WTC11 (cell line): ENCODE measurements around the gene IPPK. TPM values are rescaled to one million over a fixed set of nuclear protein-coding genes. Genes with fewer than 3 reads are reported as not detected.
"Not testable (repeated sequence)": the region's sequence is repeated elsewhere in the genome, so short reads cannot be mapped to it uniquely, and the experiment has no call there.

Experiments used
- ATAC-seq: fragments of 200-7000 bp; cut with Tn5 transposase; 2 replicates; pipeline ENCODE4 v1.10.0; 2021; ENCODE audit warnings: mild to moderate bottlenecking, moderate library complexity
- CTCF ChIA-PET: fragments of 300-600 bp; sonication (Branson Sonifier 250); formaldehyde crosslinking; loops from one replicate; lab custom pipeline; 2021; ENCODE audit warnings: antibody characterized with exemption; lab: Charles Lee
- POLR2A ChIA-PET: fragments of 350-600 bp; sonication (Branson Sonifier 250); formaldehyde crosslinking; loops from one replicate; lab custom pipeline; 2021; ENCODE audit warnings: antibody characterized with exemption; lab: Charles Lee
- DNase-seq: peaks from one replicate; pipeline ENCODE4 v3.0.0; 2021; ENCODE audit warnings: low spot score
- H3K27ac Mint-ChIP-seq: 2 replicates; pipeline ENCODE4 v1.8.0; 2021; ENCODE audit warnings: mixed read lengths
- H3K27me3 Mint-ChIP-seq: 2 replicates; pipeline ENCODE4 v1.8.0; 2021; ENCODE audit warnings: low read depth, mild to moderate bottlenecking, moderate library complexity, mixed read lengths
- H3K36me3 Mint-ChIP-seq: 2 replicates; pipeline ENCODE4 v1.8.0; 2021; ENCODE audit warnings: mixed read lengths
- H3K4me1 Mint-ChIP-seq: 2 replicates; pipeline ENCODE4 v1.8.0; 2022; ENCODE audit warnings: mixed read lengths
- H3K4me3 Mint-ChIP-seq: 2 replicates; pipeline ENCODE4 v1.8.0; 2021; ENCODE audit warnings: mild to moderate bottlenecking, moderate library complexity, mixed read lengths
- H3K9me3 Mint-ChIP-seq: 2 replicates; pipeline ENCODE4 v1.8.0; 2021; ENCODE audit warnings: mixed read lengths
- AFF4 ChIP-seq: sonication (generic); formaldehyde crosslinking; IDR thresholded peaks from 2 replicates; pipeline ENCODE4 v1.8.1; 2023; ENCODE audit warnings: mild to moderate bottlenecking, missing genetic modification reagents, borderline replicate concordance
- ATF3 ChIP-seq: sonication (generic); formaldehyde crosslinking; conservative IDR thresholded peaks from 2 replicates; pipeline ENCODE4 v1.8.1; 2022; ENCODE audit warnings: mild to moderate bottlenecking, missing genetic modification reagents
- CBFB ChIP-seq: sonication (generic); formaldehyde crosslinking; IDR thresholded peaks from 2 replicates; pipeline ENCODE4 v1.8.1; 2022; ENCODE audit warnings: mild to moderate bottlenecking, low read depth, missing genetic modification reagents
- FOXK1 ChIP-seq: sonication (generic); formaldehyde crosslinking; IDR thresholded peaks from 2 replicates; pipeline ENCODE4 v1.8.0; 2022; ENCODE audit warnings: mild to moderate bottlenecking, moderate library complexity, missing genetic modification reagents
- GRHL2 ChIP-seq: fragments of 250-450 bp; sonication (Bioruptor Pico); IDR thresholded peaks from 2 replicates; pipeline ENCODE4 v1.8.0; 2022; ENCODE audit warnings: mild to moderate bottlenecking, moderate library complexity; ENCODE audit not compliant: insufficient replicate concordance, severe bottlenecking
- IRF2 ChIP-seq: sonication (generic); formaldehyde crosslinking; IDR thresholded peaks from 2 replicates; pipeline ENCODE4 v1.8.0; 2022; ENCODE audit warnings: low read depth, missing genetic modification reagents, borderline replicate concordance
- JAZF1 ChIP-seq: fragments of 250-450 bp; sonication (Bioruptor Pico); IDR thresholded peaks from 2 replicates; pipeline ENCODE4 v1.9.0; 2021; ENCODE audit warnings: moderate library complexity, mild to moderate bottlenecking, inconsistent platforms
- KAT7 ChIP-seq: sonication (generic); formaldehyde crosslinking; IDR thresholded peaks from 2 replicates; pipeline ENCODE4 v1.8.1; 2023; ENCODE audit warnings: missing genetic modification reagents, mild to moderate bottlenecking, borderline replicate concordance
- ZNF219 ChIP-seq: sonication (generic); formaldehyde crosslinking; IDR thresholded peaks from 2 replicates; pipeline ENCODE4 v1.8.0; 2023; ENCODE audit warnings: missing genetic modification reagents, mild to moderate bottlenecking, borderline replicate concordance
- ZNF263 ChIP-seq: sonication (generic); formaldehyde crosslinking; IDR thresholded peaks from 2 replicates; pipeline ENCODE4 v1.8.1; 2022; ENCODE audit warnings: low read depth, mild to moderate bottlenecking, moderate library complexity, missing genetic modification reagents
- ZNF396 ChIP-seq: fragments of 250-450 bp; sonication (Bioruptor Pico); IDR thresholded peaks from 2 replicates; pipeline ENCODE4 v1.8.0; 2021; ENCODE audit warnings: mild to moderate bottlenecking, moderate library complexity, borderline replicate concordance
- ZNF423 ChIP-seq: fragments of 250-450 bp; sonication (Bioruptor Pico); IDR thresholded peaks from 2 replicates; pipeline ENCODE4 v2.1.2; 2022; ENCODE audit warnings: mild to moderate bottlenecking, moderate library complexity
- ZNF671 ChIP-seq: fragments of 250-450 bp; sonication (Bioruptor Pico); IDR thresholded peaks from 2 replicates; pipeline ENCODE4 v1.8.0; 2021; ENCODE audit warnings: mild to moderate bottlenecking
- total RNA-seq: library from RNA; stranded (reverse); gene quantifications from 3 replicates; pipeline ENCODE4 v1.2.3, GENCODE V29; 2021
- TF ChIP-seq, protein P1 (sequence below): fragments of 250-450 bp; sonication (Bioruptor Pico); IDR thresholded peaks from 2 replicates; pipeline ENCODE4 v2.1.2; 2022; ENCODE audit warnings: mild to moderate bottlenecking, moderate library complexity
- TF ChIP-seq, protein P2 (sequence below): sonication (generic); formaldehyde crosslinking; IDR thresholded peaks from 2 replicates; pipeline ENCODE4 v1.8.1; 2023; ENCODE audit warnings: mild to moderate bottlenecking, missing genetic modification reagents, moderate library complexity
- TF ChIP-seq, protein P3 (sequence below): sonication (generic); formaldehyde crosslinking; IDR thresholded peaks from 2 replicates; pipeline ENCODE4 v1.8.1; 2023; ENCODE audit warnings: mild to moderate bottlenecking, missing genetic modification reagents
- TF ChIP-seq, protein P4 (sequence below): sonication (generic); formaldehyde crosslinking; IDR thresholded peaks from 2 replicates; pipeline ENCODE4 v1.8.0; 2023; ENCODE audit warnings: missing genetic modification reagents, mild to moderate bottlenecking, borderline replicate concordance

The IPPK gene
- total RNA-seq, 1 experiment from 2014 or later = 8.6 TPM

DNA sequence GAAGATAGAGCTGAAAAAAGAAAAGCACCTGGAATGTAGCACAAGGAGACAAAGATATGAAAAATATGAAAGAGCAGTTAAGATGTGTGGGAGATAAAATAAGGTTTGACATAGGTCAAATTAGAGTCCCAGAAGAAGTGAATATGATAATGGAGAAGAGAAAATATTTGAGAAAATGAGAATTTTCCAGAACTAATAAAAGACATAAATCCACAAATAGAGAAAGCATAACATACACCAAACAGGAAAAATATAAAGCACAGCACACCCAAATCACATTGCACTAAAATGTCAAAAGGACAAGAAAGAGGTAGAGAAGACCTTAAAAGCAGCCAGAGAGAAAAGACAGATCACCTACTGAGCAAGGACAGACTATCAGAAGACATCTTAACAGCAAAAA lies 43.4 kb downstream of the IPPK start:
- POLR2A ChIA-PET = no interaction called here
- TF ChIP-seq FOXK1 (CRISPR knock-in tag) = no peak
- no peak for TF ChIP-seq GRHL2
- TF ChIP-seq, protein P1, sequence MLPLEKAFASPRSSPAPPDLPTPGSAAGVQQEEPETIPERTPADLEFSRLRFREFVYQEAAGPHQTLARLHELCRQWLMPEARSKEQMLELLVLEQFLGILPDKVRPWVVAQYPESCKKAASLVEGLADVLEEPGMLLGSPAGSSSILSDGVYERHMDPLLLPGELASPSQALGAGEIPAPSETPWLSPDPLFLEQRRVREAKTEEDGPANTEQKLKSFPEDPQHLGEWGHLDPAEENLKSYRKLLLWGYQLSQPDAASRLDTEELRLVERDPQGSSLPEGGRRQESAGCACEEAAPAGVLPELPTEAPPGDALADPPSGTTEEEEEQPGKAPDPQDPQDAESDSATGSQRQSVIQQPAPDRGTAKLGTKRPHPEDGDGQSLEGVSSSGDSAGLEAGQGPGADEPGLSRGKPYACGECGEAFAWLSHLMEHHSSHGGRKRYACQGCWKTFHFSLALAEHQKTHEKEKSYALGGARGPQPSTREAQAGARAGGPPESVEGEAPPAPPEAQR (CRISPR knock-in tag) = no peak
- no peak for TF ChIP-seq ATF3 (CRISPR knock-in tag)
- TF ChIP-seq IRF2 (CRISPR knock-in tag) = no peak
- TF ChIP-seq ZNF396 (CRISPR knock-in tag) = no peak
- no peak for TF ChIP-seq JAZF1 (CRISPR knock-in tag)
- no peak for TF ChIP-seq CBFB
- CTCF ChIA-PET = no interaction called here

DNA sequence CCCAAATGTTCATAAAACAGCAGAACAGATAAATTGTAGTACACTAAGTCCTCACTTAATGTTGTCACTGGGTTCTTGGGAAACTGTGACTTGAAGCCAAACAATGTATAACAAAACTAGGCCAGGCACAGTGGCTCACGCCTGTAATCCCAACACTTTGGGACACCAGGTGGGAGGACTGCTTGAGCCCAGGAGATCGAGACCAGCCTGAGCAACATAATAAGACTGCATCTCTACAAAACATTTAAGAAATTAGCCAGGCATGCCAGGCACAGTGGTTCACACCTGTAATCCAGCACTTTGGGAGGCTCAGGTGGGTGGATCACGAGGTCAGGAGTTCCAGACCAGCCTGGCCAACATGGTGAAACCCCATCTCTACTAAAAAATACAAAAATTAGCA lies 46.0 kb downstream of the IPPK start:
- H3K27me3 Mint-ChIP-seq, H3K4me3 Mint-ChIP-seq, H3K4me1 Mint-ChIP-seq, POLR2A ChIA-PET, DNase-seq, ATAC-seq, H3K9me3 Mint-ChIP-seq, H3K27ac Mint-ChIP-seq, CTCF ChIA-PET: not testable (repeated sequence)
- H3K36me3 Mint-ChIP-seq = peaks cover 21% of the 10 kb centered on the region

More for the DNA sequence above, 43.4 kb downstream of the IPPK start:
- Mint-ChIP-seq H3K9me3 (no peaks in the 10 kb centered on the region), H3K36me3 (peaks cover 22% of the 10 kb centered on the region), H3K4me3 (no peak overlapping the region), H3K27ac (no peak overlapping the region), H3K27me3 (no peaks in the 10 kb centered on the region), H3K4me1 (no peaks in the 10 kb centered on the region)
- DNase-seq (no peak), ATAC-seq (no peak)

- TF ChIP-seq ZNF423 (CRISPR knock-in tag) = no peak
- TF ChIP-seq, protein P2, sequence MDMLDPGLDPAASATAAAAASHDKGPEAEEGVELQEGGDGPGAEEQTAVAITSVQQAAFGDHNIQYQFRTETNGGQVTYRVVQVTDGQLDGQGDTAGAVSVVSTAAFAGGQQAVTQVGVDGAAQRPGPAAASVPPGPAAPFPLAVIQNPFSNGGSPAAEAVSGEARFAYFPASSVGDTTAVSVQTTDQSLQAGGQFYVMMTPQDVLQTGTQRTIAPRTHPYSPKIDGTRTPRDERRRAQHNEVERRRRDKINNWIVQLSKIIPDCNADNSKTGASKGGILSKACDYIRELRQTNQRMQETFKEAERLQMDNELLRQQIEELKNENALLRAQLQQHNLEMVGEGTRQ = no peak
- TF ChIP-seq, protein P3, sequence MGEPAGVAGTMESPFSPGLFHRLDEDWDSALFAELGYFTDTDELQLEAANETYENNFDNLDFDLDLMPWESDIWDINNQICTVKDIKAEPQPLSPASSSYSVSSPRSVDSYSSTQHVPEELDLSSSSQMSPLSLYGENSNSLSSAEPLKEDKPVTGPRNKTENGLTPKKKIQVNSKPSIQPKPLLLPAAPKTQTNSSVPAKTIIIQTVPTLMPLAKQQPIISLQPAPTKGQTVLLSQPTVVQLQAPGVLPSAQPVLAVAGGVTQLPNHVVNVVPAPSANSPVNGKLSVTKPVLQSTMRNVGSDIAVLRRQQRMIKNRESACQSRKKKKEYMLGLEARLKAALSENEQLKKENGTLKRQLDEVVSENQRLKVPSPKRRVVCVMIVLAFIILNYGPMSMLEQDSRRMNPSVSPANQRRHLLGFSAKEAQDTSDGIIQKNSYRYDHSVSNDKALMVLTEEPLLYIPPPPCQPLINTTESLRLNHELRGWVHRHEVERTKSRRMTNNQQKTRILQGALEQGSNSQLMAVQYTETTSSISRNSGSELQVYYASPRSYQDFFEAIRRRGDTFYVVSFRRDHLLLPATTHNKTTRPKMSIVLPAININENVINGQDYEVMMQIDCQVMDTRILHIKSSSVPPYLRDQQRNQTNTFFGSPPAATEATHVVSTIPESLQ (CRISPR knock-in tag) = no peak
- TF ChIP-seq ZNF263 = no peak
- no peak for TF ChIP-seq ZNF396 (CRISPR knock-in tag)
- TF ChIP-seq AFF4 (CRISPR knock-in tag) = no peak
- no peak for TF ChIP-seq KAT7 (CRISPR knock-in tag)
- TF ChIP-seq ZNF671 (CRISPR knock-in tag) = no peak
- no peak for TF ChIP-seq ZNF219 (CRISPR knock-in tag)
- TF ChIP-seq CBFB = no peak
- TF ChIP-seq, protein P4, sequence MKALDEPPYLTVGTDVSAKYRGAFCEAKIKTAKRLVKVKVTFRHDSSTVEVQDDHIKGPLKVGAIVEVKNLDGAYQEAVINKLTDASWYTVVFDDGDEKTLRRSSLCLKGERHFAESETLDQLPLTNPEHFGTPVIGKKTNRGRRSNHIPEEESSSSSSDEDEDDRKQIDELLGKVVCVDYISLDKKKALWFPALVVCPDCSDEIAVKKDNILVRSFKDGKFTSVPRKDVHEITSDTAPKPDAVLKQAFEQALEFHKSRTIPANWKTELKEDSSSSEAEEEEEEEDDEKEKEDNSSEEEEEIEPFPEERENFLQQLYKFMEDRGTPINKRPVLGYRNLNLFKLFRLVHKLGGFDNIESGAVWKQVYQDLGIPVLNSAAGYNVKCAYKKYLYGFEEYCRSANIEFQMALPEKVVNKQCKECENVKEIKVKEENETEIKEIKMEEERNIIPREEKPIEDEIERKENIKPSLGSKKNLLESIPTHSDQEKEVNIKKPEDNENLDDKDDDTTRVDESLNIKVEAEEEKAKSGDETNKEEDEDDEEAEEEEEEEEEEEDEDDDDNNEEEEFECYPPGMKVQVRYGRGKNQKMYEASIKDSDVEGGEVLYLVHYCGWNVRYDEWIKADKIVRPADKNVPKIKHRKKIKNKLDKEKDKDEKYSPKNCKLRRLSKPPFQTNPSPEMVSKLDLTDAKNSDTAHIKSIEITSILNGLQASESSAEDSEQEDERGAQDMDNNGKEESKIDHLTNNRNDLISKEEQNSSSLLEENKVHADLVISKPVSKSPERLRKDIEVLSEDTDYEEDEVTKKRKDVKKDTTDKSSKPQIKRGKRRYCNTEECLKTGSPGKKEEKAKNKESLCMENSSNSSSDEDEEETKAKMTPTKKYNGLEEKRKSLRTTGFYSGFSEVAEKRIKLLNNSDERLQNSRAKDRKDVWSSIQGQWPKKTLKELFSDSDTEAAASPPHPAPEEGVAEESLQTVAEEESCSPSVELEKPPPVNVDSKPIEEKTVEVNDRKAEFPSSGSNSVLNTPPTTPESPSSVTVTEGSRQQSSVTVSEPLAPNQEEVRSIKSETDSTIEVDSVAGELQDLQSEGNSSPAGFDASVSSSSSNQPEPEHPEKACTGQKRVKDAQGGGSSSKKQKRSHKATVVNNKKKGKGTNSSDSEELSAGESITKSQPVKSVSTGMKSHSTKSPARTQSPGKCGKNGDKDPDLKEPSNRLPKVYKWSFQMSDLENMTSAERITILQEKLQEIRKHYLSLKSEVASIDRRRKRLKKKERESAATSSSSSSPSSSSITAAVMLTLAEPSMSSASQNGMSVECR (CRISPR knock-in tag) = no peak
- no peak overlapping the region for H3K4me3 Mint-ChIP-seq
- no peaks in the 10 kb centered on the region for H3K27me3 Mint-ChIP-seq
- CTCF ChIA-PET = no interaction called here
- H3K9me3 Mint-ChIP-seq = no peaks in the 10 kb centered on the region
- peaks cover 24% of the 10 kb centered on the region; the same call in 1 of the 2 replicates for H3K36me3 Mint-ChIP-seq
- ATAC-seq (no peak), DNase-seq (no peak)
- no peaks in the 10 kb centered on the region for H3K4me1 Mint-ChIP-seq
- H3K27ac Mint-ChIP-seq = no peak overlapping the region
- POLR2A ChIA-PET = no interaction called here
Observed at GRCh38 chr9:92620845-92621244, 49.1 kb downstream of the IPPK start.
